Measurements from ENCODE around the gene HAUS7. TPM values are rescaled to one million over a fixed set of nuclear protein-coding genes. Genes with fewer than 3 reads are reported as not detected.

The HAUS7 gene
- total RNA-seq, 1 experiment from 2014 or later = 46.5 TPM

DNA sequence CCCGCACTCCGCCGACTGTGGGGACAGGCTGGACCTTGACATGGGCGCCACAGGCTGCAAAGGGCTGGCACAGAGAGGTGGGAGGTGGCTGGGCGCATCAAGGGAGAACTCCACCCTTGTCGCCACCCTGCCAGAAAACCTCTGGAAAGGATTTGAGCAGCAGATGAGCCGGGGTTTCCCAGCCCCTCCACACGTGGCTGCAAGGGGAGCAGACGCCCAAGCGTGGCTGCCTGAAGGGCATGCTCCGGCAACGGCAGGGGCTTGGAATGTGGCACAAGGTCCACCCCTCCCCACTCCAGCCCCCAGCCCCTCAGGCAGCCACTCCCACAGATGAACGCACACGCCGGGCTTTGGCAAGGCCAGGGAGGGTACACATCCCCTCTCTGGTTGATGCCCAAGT is 29.0 kb upstream of the HAUS7 start (continued):
- TF ChIP-seq, protein P1, sequence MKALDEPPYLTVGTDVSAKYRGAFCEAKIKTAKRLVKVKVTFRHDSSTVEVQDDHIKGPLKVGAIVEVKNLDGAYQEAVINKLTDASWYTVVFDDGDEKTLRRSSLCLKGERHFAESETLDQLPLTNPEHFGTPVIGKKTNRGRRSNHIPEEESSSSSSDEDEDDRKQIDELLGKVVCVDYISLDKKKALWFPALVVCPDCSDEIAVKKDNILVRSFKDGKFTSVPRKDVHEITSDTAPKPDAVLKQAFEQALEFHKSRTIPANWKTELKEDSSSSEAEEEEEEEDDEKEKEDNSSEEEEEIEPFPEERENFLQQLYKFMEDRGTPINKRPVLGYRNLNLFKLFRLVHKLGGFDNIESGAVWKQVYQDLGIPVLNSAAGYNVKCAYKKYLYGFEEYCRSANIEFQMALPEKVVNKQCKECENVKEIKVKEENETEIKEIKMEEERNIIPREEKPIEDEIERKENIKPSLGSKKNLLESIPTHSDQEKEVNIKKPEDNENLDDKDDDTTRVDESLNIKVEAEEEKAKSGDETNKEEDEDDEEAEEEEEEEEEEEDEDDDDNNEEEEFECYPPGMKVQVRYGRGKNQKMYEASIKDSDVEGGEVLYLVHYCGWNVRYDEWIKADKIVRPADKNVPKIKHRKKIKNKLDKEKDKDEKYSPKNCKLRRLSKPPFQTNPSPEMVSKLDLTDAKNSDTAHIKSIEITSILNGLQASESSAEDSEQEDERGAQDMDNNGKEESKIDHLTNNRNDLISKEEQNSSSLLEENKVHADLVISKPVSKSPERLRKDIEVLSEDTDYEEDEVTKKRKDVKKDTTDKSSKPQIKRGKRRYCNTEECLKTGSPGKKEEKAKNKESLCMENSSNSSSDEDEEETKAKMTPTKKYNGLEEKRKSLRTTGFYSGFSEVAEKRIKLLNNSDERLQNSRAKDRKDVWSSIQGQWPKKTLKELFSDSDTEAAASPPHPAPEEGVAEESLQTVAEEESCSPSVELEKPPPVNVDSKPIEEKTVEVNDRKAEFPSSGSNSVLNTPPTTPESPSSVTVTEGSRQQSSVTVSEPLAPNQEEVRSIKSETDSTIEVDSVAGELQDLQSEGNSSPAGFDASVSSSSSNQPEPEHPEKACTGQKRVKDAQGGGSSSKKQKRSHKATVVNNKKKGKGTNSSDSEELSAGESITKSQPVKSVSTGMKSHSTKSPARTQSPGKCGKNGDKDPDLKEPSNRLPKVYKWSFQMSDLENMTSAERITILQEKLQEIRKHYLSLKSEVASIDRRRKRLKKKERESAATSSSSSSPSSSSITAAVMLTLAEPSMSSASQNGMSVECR (CRISPR knock-in tag; IDR thresholded peaks at IDR 0.05; ENCODE audit: borderline replicate concordance) = no peak
- TF ChIP-seq FOXP1 (CRISPR knock-in tag; IDR thresholded peaks at IDR 0.05; ENCODE audit: borderline replicate concordance) (no peak), IRF2 (CRISPR knock-in tag; IDR thresholded peaks at IDR 0.05; ENCODE audit: borderline replicate concordance, low read depth) (no peak), ELF4 (CRISPR knock-in tag; IDR thresholded peaks at IDR 0.05; ENCODE audit: low read depth) (no peak)
- TF ChIP-seq, protein P2, sequence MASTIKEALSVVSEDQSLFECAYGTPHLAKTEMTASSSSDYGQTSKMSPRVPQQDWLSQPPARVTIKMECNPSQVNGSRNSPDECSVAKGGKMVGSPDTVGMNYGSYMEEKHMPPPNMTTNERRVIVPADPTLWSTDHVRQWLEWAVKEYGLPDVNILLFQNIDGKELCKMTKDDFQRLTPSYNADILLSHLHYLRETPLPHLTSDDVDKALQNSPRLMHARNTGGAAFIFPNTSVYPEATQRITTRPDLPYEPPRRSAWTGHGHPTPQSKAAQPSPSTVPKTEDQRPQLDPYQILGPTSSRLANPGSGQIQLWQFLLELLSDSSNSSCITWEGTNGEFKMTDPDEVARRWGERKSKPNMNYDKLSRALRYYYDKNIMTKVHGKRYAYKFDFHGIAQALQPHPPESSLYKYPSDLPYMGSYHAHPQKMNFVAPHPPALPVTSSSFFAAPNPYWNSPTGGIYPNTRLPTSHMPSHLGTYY (CRISPR knock-in tag; IDR thresholded peaks at IDR 0.05) = no peak

DNA sequence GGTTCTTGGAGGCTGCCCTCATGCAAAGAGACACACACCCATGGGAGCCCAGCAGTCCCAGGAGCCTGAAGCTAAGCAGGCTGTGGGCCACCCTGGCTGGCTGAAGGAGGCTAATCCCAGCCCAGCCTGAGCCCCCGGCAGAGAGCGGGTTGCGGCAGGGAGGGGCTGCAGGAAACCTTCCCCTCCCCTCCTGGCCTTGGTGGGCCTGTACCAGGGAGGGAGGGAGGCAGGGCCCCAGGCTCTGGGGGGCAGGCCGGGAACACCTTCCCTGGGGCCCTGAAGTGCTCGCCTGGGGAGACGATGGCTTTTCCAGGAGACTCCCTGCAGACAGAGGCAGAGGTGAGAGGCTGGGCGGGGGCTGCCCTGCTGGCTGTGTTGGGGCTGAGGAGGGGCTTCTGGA is 28.1 kb upstream of the HAUS7 start:
- TF ChIP-seq, protein P3, sequence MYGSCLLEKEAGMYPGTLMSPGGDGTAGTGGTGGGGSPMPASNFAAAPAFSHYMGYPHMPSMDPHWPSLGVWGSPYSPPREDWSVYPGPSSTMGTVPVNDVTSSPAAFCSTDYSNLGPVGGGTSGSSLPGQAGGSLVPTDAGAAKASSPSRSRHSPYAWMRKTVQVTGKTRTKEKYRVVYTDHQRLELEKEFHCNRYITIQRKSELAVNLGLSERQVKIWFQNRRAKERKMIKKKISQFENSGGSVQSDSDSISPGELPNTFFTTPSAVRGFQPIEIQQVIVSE (CRISPR knock-in tag; IDR thresholded peaks at IDR 0.05; ENCODE audit: borderline replicate concordance) = no peak
- TF ChIP-seq, protein P4, sequence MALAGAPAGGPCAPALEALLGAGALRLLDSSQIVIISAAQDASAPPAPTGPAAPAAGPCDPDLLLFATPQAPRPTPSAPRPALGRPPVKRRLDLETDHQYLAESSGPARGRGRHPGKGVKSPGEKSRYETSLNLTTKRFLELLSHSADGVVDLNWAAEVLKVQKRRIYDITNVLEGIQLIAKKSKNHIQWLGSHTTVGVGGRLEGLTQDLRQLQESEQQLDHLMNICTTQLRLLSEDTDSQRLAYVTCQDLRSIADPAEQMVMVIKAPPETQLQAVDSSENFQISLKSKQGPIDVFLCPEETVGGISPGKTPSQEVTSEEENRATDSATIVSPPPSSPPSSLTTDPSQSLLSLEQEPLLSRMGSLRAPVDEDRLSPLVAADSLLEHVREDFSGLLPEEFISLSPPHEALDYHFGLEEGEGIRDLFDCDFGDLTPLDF (CRISPR knock-in tag; IDR thresholded peaks at IDR 0.05) = no peak
- TF ChIP-seq ATF1 (CRISPR knock-in tag; IDR thresholded peaks at IDR 0.05) = no peak
- TF ChIP-seq, protein P5, sequence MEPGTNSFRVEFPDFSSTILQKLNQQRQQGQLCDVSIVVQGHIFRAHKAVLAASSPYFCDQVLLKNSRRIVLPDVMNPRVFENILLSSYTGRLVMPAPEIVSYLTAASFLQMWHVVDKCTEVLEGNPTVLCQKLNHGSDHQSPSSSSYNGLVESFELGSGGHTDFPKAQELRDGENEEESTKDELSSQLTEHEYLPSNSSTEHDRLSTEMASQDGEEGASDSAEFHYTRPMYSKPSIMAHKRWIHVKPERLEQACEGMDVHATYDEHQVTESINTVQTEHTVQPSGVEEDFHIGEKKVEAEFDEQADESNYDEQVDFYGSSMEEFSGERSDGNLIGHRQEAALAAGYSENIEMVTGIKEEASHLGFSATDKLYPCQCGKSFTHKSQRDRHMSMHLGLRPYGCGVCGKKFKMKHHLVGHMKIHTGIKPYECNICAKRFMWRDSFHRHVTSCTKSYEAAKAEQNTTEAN (CRISPR knock-in tag; IDR thresholded peaks at IDR 0.05) = no peak
- TF ChIP-seq TEAD1 (CRISPR knock-in tag; IDR thresholded peaks at IDR 0.05) = no peak
- TF ChIP-seq, protein P6, sequence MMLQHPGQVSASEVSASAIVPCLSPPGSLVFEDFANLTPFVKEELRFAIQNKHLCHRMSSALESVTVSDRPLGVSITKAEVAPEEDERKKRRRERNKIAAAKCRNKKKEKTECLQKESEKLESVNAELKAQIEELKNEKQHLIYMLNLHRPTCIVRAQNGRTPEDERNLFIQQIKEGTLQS (CRISPR knock-in tag; conservative IDR thresholded peaks at IDR 0.05) = no peak
- no peak for TF ChIP-seq ZNF317 (CRISPR knock-in tag; IDR thresholded peaks at IDR 0.05; ENCODE audit: borderline replicate concordance, low read depth)
- TF ChIP-seq ZNF219 (CRISPR knock-in tag; IDR thresholded peaks at IDR 0.05; ENCODE audit: borderline replicate concordance) = no peak
- TF ChIP-seq GTF2I (CRISPR knock-in tag; conservative IDR thresholded peaks at IDR 0.05) = no peak
- TF ChIP-seq, protein P7, sequence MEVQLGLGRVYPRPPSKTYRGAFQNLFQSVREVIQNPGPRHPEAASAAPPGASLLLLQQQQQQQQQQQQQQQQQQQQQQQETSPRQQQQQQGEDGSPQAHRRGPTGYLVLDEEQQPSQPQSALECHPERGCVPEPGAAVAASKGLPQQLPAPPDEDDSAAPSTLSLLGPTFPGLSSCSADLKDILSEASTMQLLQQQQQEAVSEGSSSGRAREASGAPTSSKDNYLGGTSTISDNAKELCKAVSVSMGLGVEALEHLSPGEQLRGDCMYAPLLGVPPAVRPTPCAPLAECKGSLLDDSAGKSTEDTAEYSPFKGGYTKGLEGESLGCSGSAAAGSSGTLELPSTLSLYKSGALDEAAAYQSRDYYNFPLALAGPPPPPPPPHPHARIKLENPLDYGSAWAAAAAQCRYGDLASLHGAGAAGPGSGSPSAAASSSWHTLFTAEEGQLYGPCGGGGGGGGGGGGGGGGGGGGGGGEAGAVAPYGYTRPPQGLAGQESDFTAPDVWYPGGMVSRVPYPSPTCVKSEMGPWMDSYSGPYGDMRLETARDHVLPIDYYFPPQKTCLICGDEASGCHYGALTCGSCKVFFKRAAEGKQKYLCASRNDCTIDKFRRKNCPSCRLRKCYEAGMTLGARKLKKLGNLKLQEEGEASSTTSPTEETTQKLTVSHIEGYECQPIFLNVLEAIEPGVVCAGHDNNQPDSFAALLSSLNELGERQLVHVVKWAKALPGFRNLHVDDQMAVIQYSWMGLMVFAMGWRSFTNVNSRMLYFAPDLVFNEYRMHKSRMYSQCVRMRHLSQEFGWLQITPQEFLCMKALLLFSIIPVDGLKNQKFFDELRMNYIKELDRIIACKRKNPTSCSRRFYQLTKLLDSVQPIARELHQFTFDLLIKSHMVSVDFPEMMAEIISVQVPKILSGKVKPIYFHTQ (CRISPR knock-in tag; IDR thresholded peaks at IDR 0.05) = no peak
- TF ChIP-seq ZNF121 (CRISPR knock-in tag; IDR thresholded peaks at IDR 0.05) = no peak
- TF ChIP-seq, protein P8, sequence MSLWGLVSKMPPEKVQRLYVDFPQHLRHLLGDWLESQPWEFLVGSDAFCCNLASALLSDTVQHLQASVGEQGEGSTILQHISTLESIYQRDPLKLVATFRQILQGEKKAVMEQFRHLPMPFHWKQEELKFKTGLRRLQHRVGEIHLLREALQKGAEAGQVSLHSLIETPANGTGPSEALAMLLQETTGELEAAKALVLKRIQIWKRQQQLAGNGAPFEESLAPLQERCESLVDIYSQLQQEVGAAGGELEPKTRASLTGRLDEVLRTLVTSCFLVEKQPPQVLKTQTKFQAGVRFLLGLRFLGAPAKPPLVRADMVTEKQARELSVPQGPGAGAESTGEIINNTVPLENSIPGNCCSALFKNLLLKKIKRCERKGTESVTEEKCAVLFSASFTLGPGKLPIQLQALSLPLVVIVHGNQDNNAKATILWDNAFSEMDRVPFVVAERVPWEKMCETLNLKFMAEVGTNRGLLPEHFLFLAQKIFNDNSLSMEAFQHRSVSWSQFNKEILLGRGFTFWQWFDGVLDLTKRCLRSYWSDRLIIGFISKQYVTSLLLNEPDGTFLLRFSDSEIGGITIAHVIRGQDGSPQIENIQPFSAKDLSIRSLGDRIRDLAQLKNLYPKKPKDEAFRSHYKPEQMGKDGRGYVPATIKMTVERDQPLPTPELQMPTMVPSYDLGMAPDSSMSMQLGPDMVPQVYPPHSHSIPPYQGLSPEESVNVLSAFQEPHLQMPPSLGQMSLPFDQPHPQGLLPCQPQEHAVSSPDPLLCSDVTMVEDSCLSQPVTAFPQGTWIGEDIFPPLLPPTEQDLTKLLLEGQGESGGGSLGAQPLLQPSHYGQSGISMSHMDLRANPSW (CRISPR knock-in tag; conservative IDR thresholded peaks at IDR 0.05; ENCODE audit: low read depth) = no peak
- TF ChIP-seq NR3C1 (CRISPR knock-in tag; conservative IDR thresholded peaks at IDR 0.05; ENCODE audit: low read depth) = no peak
- ATAC-seq (no peak), DNase-seq (ENCODE audit: low spot score) (no peak)
- no peaks in the 10 kb centered on the region for H3K36me3 Mint-ChIP-seq
- no peak overlapping the region for H3K4me3 Mint-ChIP-seq
- H3K4me1 Mint-ChIP-seq = 0 out of 2 replicates have a peak, but pooled peaks cover 3% of the 10 kb centered on the region
- CTCF ChIA-PET = no interaction called here
- POLR2A ChIA-PET = no interaction called here
- no peak overlapping the region for H3K27ac Mint-ChIP-seq
- peaks cover 6% of the 10 kb centered on the region; the same call in 1 of the 2 replicates for H3K9me3 Mint-ChIP-seq
- no peaks in the 10 kb centered on the region for H3K27me3 Mint-ChIP-seq (ENCODE audit: low read depth)

Measured in WTC11 (cell line).